GM12891 (cell line): ENCODE results near the gene PRKAB2.
"Not testable (repeated sequence)": the region's sequence is repeated elsewhere in the genome, so short reads cannot be mapped to it uniquely, and the experiment has no call there.

Source experiments
- DNase-seq: peaks from one replicate; pipeline ENCODE4 v3.0.0; 2011; ENCODE audit warnings: low spot score; ENCODE audit not compliant: insufficient read length
- FAIRE-seq: peaks from 2 replicates; lab custom pipeline; 2011; peaks lifted over from hg19 to GRCh38; lab: Jason Lieb, UNC
- PAX5 ChIP-seq: IDR thresholded peaks from 2 replicates; pipeline ENCODE4 v1.6.1; 2011; ENCODE audit warnings: low read length, moderate library complexity, mild to moderate bottlenecking; ENCODE audit not compliant: insufficient read depth, severe bottlenecking
- POLR2A ChIP-seq: IDR thresholded peaks from 2 replicates; pipeline ENCODE4 v1.6.1; 2011; ENCODE audit warnings: low read depth, low read length, control low read depth
- POLR2AphosphoS5 ChIP-seq: IDR thresholded peaks from 2 replicates; pipeline ENCODE4 v1.6.1; 2011; ENCODE audit warnings: low read depth, low read length, control low read depth
- POU2F2 ChIP-seq: IDR thresholded peaks from 2 replicates; pipeline ENCODE4 v1.6.1; 2011; ENCODE audit warnings: low read depth, mild to moderate bottlenecking, control low read depth, low read length, moderate library complexity
- SPI1 ChIP-seq: IDR thresholded peaks from 2 replicates; pipeline ENCODE4 v1.6.1; 2011; ENCODE audit warnings: low read depth, low read length, control low read depth
- TAF1 ChIP-seq: IDR thresholded peaks from 2 replicates; pipeline ENCODE4 v1.6.1; 2011; ENCODE audit warnings: low read depth, low read length, control low read depth

PRKAB2 gene

GRCh38 chr1:147111381-147112130 lies 60.7 kb downstream of the PRKAB2 start:
- TF ChIP-seq POU2F2, result no peak
- TF ChIP-seq POLR2A, result no peak
- TF ChIP-seq TAF1, result no peak
- no peak for TF ChIP-seq POLR2AphosphoS5
- no peak for TF ChIP-seq SPI1
- DNase-seq (no peak), FAIRE-seq (no peak)

GRCh38 chr1:147110872-147111271 lies 61.4 kb downstream of the PRKAB2 start:
- no peak for DNase-seq
- TF ChIP-seq POLR2AphosphoS5 (no peak), POLR2A (no peak)
- no peak for FAIRE-seq

GRCh38 chr1:147110434-147110833 lies 61.8 kb downstream of the PRKAB2 start:
- TF ChIP-seq TAF1, result no peak
- no peak for TF ChIP-seq POU2F2
- no peak for TF ChIP-seq POLR2AphosphoS5
- no peak for TF ChIP-seq SPI1
- no peak for TF ChIP-seq POLR2A
- no peak for TF ChIP-seq PAX5
- FAIRE-seq, result no peak
- no peak for DNase-seq

- FAIRE-seq, result no peak
- DNase-seq, result no peak
- TF ChIP-seq SPI1, result no peak
- TF ChIP-seq POU2F2, result no peak
- no peak for TF ChIP-seq TAF1
- no peak for TF ChIP-seq PAX5
- no peak for TF ChIP-seq POLR2AphosphoS5
- TF ChIP-seq POLR2A, result no peak
Observed at GRCh38 chr1:147109762-147110161, 62.5 kb downstream of the PRKAB2 start.

GRCh38 chr1:147109041-147109440 lies 63.2 kb downstream of the PRKAB2 start:
- no peak for TF ChIP-seq POLR2AphosphoS5
- no peak for TF ChIP-seq PAX5
- no peak for TF ChIP-seq TAF1
- TF ChIP-seq POU2F2, result no peak
- no peak for TF ChIP-seq POLR2A
- TF ChIP-seq SPI1, result no peak
- DNase-seq, result no peak
- peak; percentile 9 for FAIRE-seq

- not testable (repeated sequence) for DNase-seq, FAIRE-seq
Observed at GRCh38 chr1:147106407-147106881, 65.8 kb downstream of the PRKAB2 start.

- TF ChIP-seq TAF1 (no peak), PAX5 (no peak), POU2F2 (no peak), SPI1 (no peak), POLR2AphosphoS5 (no peak), POLR2A (no peak)
- FAIRE-seq, result no peak
- no peak for DNase-seq
Observed at GRCh38 chr1:147105909-147106308, 66.4 kb downstream of the PRKAB2 start.
